GM23338 (cell line): ENCODE results near the gene PRDM10.

Experiments used
- CREB1 ChIP-seq: fragments of 250-450 bp; sonication (Bioruptor Pico); IDR thresholded peaks from 2 replicates; pipeline ENCODE4 v1.5.0; 2020; ENCODE audit warnings: low read depth, mild to moderate bottlenecking, moderate library complexity
- EZH2 ChIP-seq: fragments of 200-600 bp; sonication (generic); IDR thresholded peaks from one replicate; pipeline ENCODE4 v1.8.0; 2017; ENCODE audit warnings: antibody characterized with exemption, mild to moderate bottlenecking, low read depth; ENCODE audit not compliant: unreplicated experiment
- EZH2phosphoT487 ChIP-seq: fragments of 200-600 bp; sonication (generic); IDR thresholded peaks from one replicate; pipeline ENCODE4 v1.8.1; 2018; ENCODE audit warnings: antibody characterized with exemption; ENCODE audit not compliant: unreplicated experiment
- JUNB ChIP-seq: IDR thresholded peaks from one replicate; pipeline ENCODE4 v1.6.1; 2016; ENCODE audit warnings: antibody characterized with exemption; ENCODE audit not compliant: unreplicated experiment
- NANOG ChIP-seq: IDR thresholded peaks from 2 replicates; pipeline ENCODE4 v1.6.1; 2016; ENCODE audit warnings: antibody characterized with exemption, borderline replicate concordance
- POLR2AphosphoS5 ChIP-seq: IDR thresholded peaks from 2 replicates; pipeline ENCODE4 v1.6.1; 2016; ENCODE audit warnings: antibody characterized with exemption, low read depth
- ZNF114 ChIP-seq: fragments of 250-450 bp; sonication (Bioruptor Pico); IDR thresholded peaks from 2 replicates; pipeline ENCODE4 v1.5.0; 2020; ENCODE audit warnings: mild to moderate bottlenecking, moderate library complexity
- ZNF331 ChIP-seq: fragments of 250-450 bp; sonication (Bioruptor Pico); IDR thresholded peaks from 2 replicates; pipeline ENCODE4 v1.5.0; 2020; ENCODE audit warnings: low read depth, mild to moderate bottlenecking, moderate library complexity
- TF ChIP-seq, protein P1 (sequence below): IDR thresholded peaks from 2 replicates; pipeline ENCODE4 v1.6.1; 2016; ENCODE audit warnings: antibody characterized with exemption
- TF ChIP-seq, protein P2 (sequence below), 2 experiments: fragments of 200-600 bp in 1 of 2; sonication (generic) in 1 of 2; conservative IDR thresholded peaks; 2 replicates each; pipeline versions ENCODE4 v1.5.1 to v1.6.1; 2016 to 2017; ENCODE audit warnings: antibody characterized with exemption in 2 of 2, low read depth in 2 of 2, mild to moderate bottlenecking in 2 of 2, moderate library complexity in 1 of 2
- TF ChIP-seq, protein P3 (sequence below): IDR thresholded peaks from one replicate; pipeline ENCODE4 v1.6.1; 2018; ENCODE audit warnings: antibody characterized with exemption; ENCODE audit not compliant: unreplicated experiment

DNA sequence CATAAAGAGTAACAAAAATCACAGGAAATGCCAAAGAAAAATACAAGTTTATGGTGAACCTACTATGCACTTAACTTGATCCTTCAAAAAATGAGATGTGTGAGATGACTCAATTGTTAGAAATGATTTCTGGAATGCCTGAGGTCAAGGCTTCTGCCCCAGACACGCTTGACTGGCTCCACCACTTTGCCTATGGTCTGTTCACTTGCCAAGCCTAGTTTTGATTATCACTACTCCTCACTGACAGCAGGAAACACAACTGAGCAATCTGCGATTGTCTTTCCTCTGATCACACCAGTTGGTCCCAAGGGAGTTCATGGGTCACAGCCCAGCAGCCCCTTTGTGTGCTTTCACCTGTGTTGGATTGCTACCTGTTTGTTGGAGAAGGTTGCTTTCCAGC lies 20.6 kb upstream of the PRDM10 start:
- no peak for TF ChIP-seq EZH2
- TF ChIP-seq, protein P1, sequence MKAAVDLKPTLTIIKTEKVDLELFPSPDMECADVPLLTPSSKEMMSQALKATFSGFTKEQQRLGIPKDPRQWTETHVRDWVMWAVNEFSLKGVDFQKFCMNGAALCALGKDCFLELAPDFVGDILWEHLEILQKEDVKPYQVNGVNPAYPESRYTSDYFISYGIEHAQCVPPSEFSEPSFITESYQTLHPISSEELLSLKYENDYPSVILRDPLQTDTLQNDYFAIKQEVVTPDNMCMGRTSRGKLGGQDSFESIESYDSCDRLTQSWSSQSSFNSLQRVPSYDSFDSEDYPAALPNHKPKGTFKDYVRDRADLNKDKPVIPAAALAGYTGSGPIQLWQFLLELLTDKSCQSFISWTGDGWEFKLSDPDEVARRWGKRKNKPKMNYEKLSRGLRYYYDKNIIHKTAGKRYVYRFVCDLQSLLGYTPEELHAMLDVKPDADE = no peak
- TF ChIP-seq POLR2AphosphoS5 = no peak
- TF ChIP-seq, protein P2, sequence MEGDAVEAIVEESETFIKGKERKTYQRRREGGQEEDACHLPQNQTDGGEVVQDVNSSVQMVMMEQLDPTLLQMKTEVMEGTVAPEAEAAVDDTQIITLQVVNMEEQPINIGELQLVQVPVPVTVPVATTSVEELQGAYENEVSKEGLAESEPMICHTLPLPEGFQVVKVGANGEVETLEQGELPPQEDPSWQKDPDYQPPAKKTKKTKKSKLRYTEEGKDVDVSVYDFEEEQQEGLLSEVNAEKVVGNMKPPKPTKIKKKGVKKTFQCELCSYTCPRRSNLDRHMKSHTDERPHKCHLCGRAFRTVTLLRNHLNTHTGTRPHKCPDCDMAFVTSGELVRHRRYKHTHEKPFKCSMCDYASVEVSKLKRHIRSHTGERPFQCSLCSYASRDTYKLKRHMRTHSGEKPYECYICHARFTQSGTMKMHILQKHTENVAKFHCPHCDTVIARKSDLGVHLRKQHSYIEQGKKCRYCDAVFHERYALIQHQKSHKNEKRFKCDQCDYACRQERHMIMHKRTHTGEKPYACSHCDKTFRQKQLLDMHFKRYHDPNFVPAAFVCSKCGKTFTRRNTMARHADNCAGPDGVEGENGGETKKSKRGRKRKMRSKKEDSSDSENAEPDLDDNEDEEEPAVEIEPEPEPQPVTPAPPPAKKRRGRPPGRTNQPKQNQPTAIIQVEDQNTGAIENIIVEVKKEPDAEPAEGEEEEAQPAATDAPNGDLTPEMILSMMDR (conservative IDR thresholded peaks at IDR 0.05; ENCODE audit: low read depth in 2 of 2) = no peak
- TF ChIP-seq, protein P3, sequence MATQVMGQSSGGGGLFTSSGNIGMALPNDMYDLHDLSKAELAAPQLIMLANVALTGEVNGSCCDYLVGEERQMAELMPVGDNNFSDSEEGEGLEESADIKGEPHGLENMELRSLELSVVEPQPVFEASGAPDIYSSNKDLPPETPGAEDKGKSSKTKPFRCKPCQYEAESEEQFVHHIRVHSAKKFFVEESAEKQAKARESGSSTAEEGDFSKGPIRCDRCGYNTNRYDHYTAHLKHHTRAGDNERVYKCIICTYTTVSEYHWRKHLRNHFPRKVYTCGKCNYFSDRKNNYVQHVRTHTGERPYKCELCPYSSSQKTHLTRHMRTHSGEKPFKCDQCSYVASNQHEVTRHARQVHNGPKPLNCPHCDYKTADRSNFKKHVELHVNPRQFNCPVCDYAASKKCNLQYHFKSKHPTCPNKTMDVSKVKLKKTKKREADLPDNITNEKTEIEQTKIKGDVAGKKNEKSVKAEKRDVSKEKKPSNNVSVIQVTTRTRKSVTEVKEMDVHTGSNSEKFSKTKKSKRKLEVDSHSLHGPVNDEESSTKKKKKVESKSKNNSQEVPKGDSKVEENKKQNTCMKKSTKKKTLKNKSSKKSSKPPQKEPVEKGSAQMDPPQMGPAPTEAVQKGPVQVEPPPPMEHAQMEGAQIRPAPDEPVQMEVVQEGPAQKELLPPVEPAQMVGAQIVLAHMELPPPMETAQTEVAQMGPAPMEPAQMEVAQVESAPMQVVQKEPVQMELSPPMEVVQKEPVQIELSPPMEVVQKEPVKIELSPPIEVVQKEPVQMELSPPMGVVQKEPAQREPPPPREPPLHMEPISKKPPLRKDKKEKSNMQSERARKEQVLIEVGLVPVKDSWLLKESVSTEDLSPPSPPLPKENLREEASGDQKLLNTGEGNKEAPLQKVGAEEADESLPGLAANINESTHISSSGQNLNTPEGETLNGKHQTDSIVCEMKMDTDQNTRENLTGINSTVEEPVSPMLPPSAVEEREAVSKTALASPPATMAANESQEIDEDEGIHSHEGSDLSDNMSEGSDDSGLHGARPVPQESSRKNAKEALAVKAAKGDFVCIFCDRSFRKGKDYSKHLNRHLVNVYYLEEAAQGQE = no peak
- no peak for TF ChIP-seq CREB1 (CRISPR knock-in tag)
- no peak for TF ChIP-seq EZH2phosphoT487
- no peak for TF ChIP-seq JUNB
- no peak for TF ChIP-seq ZNF114 (CRISPR knock-in tag)
- TF ChIP-seq ZNF331 (CRISPR knock-in tag) = no peak
- no peak for TF ChIP-seq NANOG
